ENCODE results near the gene AFM.

DNA sequence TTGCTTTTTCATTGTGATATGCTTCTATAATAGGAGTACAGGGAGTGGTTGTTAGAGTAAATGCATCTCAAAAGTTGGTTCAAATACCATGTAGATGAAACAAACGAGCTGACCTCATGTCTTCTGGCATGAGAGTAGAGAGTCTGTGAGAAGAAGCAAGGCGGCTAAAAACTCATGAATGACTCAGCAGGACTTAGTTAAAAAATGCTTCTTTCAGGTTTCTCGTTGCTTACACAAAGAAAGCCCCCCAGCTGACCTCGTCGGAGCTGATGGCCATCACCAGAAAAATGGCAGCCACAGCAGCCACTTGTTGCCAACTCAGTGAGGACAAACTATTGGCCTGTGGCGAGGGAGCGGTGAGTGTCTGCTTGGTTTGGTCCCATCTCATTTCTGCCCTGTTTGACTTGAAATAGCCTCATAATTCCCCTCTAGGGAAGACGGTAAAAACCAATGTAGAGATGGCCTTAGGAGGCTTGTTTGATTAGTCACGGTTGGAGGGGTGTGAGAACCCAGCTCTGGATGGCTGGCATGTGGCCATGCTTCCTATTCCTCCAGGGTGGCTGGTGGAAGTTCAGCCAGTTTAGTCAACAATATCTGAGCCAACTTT, 31.0 kb upstream of the AFM start:
- TF ChIP-seq, protein P1, sequence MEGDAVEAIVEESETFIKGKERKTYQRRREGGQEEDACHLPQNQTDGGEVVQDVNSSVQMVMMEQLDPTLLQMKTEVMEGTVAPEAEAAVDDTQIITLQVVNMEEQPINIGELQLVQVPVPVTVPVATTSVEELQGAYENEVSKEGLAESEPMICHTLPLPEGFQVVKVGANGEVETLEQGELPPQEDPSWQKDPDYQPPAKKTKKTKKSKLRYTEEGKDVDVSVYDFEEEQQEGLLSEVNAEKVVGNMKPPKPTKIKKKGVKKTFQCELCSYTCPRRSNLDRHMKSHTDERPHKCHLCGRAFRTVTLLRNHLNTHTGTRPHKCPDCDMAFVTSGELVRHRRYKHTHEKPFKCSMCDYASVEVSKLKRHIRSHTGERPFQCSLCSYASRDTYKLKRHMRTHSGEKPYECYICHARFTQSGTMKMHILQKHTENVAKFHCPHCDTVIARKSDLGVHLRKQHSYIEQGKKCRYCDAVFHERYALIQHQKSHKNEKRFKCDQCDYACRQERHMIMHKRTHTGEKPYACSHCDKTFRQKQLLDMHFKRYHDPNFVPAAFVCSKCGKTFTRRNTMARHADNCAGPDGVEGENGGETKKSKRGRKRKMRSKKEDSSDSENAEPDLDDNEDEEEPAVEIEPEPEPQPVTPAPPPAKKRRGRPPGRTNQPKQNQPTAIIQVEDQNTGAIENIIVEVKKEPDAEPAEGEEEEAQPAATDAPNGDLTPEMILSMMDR (IDR thresholded peaks at IDR 0.05; ENCODE audit: borderline replicate concordance, extremely low read depth, low read length, poor library complexity, severe bottlenecking): no peak
- TF ChIP-seq EZH2 (IDR thresholded peaks at IDR 0.05; ENCODE audit: borderline replicate concordance, low read depth, low read length, severe bottlenecking): no peak

Measured in DND-41 (cell line).